Aorta (tissue), 5 donors: ENCODE measurements around the gene EEIG2. TPM values are rescaled to one million over a fixed set of nuclear protein-coding genes. Genes with fewer than 3 reads are reported as not detected.

Experiments used
- ATAC-seq: fragments of 200-7000 bp; cut with Tn5 transposase; one replicate; pipeline ENCODE4 v1.9.1; 2022; ENCODE audit warnings: moderate library complexity; ENCODE audit not compliant: low FRiP score
- DNase-seq, 2 donors: peaks; one replicate each; pipeline ENCODE4 v3.0.0-alpha.2; 2020
- H3K27ac ChIP-seq, 2 donors: one replicate each; pipeline ENCODE4 v1.5.1; 2013; ENCODE audit warnings: low read length in 2 of 2, mild to moderate bottlenecking in 2 of 2, moderate library complexity in 2 of 2, control low read depth in 1 of 2, inconsistent platforms in 1 of 2, low read depth in 1 of 2
- H3K27me3 ChIP-seq, 2 donors: one replicate each; pipeline ENCODE4 v1.6.1; 2013; ENCODE audit warnings: control low read depth in 1 of 2, low read length in 1 of 2, mild to moderate bottlenecking in 1 of 2, moderate library complexity in 1 of 2; ENCODE audit not compliant: insufficient read depth in 2 of 2, control insufficient read depth in 1 of 2
- H3K36me3 ChIP-seq, 2 donors: one replicate each; pipeline ENCODE4 v1.6.1; 2013; ENCODE audit warnings: control low read depth in 1 of 2, low read length in 1 of 2, mild to moderate bottlenecking in 1 of 2; ENCODE audit not compliant: insufficient read depth in 2 of 2, control insufficient read depth in 1 of 2
- H3K4me1 ChIP-seq, 2 donors: one replicate each; pipeline ENCODE4 v1.6.1; 2013; ENCODE audit warnings: low read length in 2 of 2, control low read depth in 1 of 2, mild to moderate bottlenecking in 1 of 2, moderate library complexity in 1 of 2; ENCODE audit not compliant: insufficient read depth in 2 of 2, control insufficient read depth in 1 of 2
- H3K4me3 ChIP-seq, 2 donors: one replicate each; pipeline ENCODE4 v1.5.1; 2013; ENCODE audit warnings: low read length in 2 of 2, control low read depth in 1 of 2, mild to moderate bottlenecking in 1 of 2
- H3K9me3 ChIP-seq: one replicate; pipeline ENCODE4 v1.6.1; 2013; ENCODE audit warnings: mild to moderate bottlenecking, low read length; ENCODE audit not compliant: control insufficient read depth
- WGBS, 2 donors: extraction: QIAGEN DNeasy Blood & Tissue Kit; methylation state at CpG; one replicate each; pipeline ENCODE4 v1.1.7; 2013; 5-methylcytosine and 5-hydroxymethylcytosine counted together
- intact Hi-C, 2 donors: fragments of 100-400 bp; cut with DNase I; formaldehyde crosslinking; loops; one replicate each; pipeline versions ENCODE4 v1.14.2 to v1.15.0; 2022
- polyA plus RNA-seq, 2 donors: library from polyadenylated mRNA; stranded (reverse); fragments of 200-250 nt; gene quantifications; one replicate each; pipeline ENCODE4 v1.2.3, GENCODE V29; 2013
- total RNA-seq, 2 donors: library from RNA; stranded (reverse); fragmentation: NEBNext Ultra II Directional; extraction: Animal tissue kit (Norgen Biotek cat#: 25700); gene quantifications; one replicate each; pipeline ENCODE4 v1.2.1, GENCODE V29; 2021
- donor health status: healthy with polysubstance abuse.
- donor health status: Bipolar disorder and iron deficiency.
- donor health status: DM: no; HTN: no; CAD: no.
- donor health status: DM: no; HTN: no; CAD: no.
- donor health status: DM: yes; HTN: yes; CAD: no.

Gene EEIG2
- total and polyA plus RNA-seq, 4 donors, result 7.6 to 34.9 (median 12.3) TPM

GRCh38 chr1:108584428-108584856, 24.5 kb downstream of the EEIG2 start:
- Histone ChIP-seq H3K27me3 (no peaks in the 10 kb centered on the region), H3K4me1 (peaks cover 0 to 6% of the 10 kb centered on the region in 2 donors), H3K27ac (no peak overlapping the region), H3K36me3 (no peaks in the 10 kb centered on the region), H3K9me3 (no peaks in the 10 kb centered on the region), H3K4me3 (no peak overlapping the region)
- 27 to 34% methylated on average over 5 of the region's 5 CpGs for WGBS, 2 donors
- ATAC-seq (no peak), DNase-seq (no peak)
- intact Hi-C loops, result no loop called here

GRCh38 chr1:108585313-108585712, 25.4 kb downstream of the EEIG2 start:
- Histone ChIP-seq H3K27me3 (no peaks in the 10 kb centered on the region), H3K27ac (no peak overlapping the region)
- 37 to 45% methylated on average over 1 of the region's 1 CpG for WGBS, 2 donors

GRCh38 chr1:108590441-108590840, 30.5 kb downstream of the EEIG2 start:
- Histone ChIP-seq H3K4me1 (peaks cover 0 to 9% of the 10 kb centered on the region in 2 donors), H3K36me3 (no peaks in the 10 kb centered on the region), H3K4me3 (no peak overlapping the region), H3K27me3 (no peaks in the 10 kb centered on the region), H3K27ac (peak overlapping the region in 1 of 2 donors; percentile 88), H3K9me3 (no peaks in the 10 kb centered on the region)
- 1% methylated on average over 2 of the region's 2 CpGs for whole genome bisulfite sequencing, 2 donors
- intact Hi-C loops, result loop anchor here in 1 of 2 donors (2.0 to 5.0 kb wide), 2 partner anchors 24 to 33 kb away; no protein-coding TSS in a partner anchor
- ATAC-seq, result peak; percentile 49
- peak in 1 of 2 donors; percentile 62 for DNase-seq

More at GRCh38 chr1:108585313-108585712, 25.4 kb downstream of the EEIG2 start:
- H3K4me1 ChIP-seq, result peaks cover 0 to 6% of the 10 kb centered on the region in 2 donors
- no peaks in the 10 kb centered on the region for H3K9me3 ChIP-seq
- ATAC-seq, result no peak
- intact Hi-C loops, result no loop called here
- H3K4me3 ChIP-seq, result no peak overlapping the region
- H3K36me3 ChIP-seq, result no peaks in the 10 kb centered on the region
- DNase-seq, result no peak

- Histone ChIP-seq H3K27me3 (no peaks in the 10 kb centered on the region), H3K9me3 (no peaks in the 10 kb centered on the region), H3K4me3 (no peak overlapping the region), H3K4me1 (peaks cover 0 to 9% of the 10 kb centered on the region in 2 donors), H3K27ac (no peak overlapping the region), H3K36me3 (no peaks in the 10 kb centered on the region)
- WGBS, 2 donors, result 0 to 4% methylated on average over 3 of the region's 3 CpGs
- intact Hi-C loops, result loop anchor here in 1 of 2 donors (2.0 to 5.0 kb wide), 2 partner anchors 24 to 34 kb away; no protein-coding TSS in a partner anchor
- DNase-seq (no peak), ATAC-seq (peak; percentile 89)
Measured at GRCh38 chr1:108590957-108591356, 31.1 kb downstream of the EEIG2 start.

GRCh38 chr1:108591466-108591865, 31.6 kb downstream of the EEIG2 start:
- intact Hi-C loops, result loop anchor here in 1 of 2 donors (2.0 to 5.0 kb wide), 2 partner anchors 25 to 34 kb away; no protein-coding TSS in a partner anchor
- Histone ChIP-seq H3K4me3 (no peak overlapping the region), H3K9me3 (no peaks in the 10 kb centered on the region), H3K27me3 (no peaks in the 10 kb centered on the region), H3K27ac (peak overlapping the region; percentile 52 to 86), H3K36me3 (no peaks in the 10 kb centered on the region), H3K4me1 (peaks cover 0 to 8% of the 10 kb centered on the region in 2 donors)
- ATAC-seq (peak; percentile 65), DNase-seq (no peak)
- WGBS, 2 donors, result 66% methylated on average over 4 of the region's 4 CpGs

GRCh38 chr1:108592030-108592759, 32.3 kb downstream of the EEIG2 start:
- H3K4me1 ChIP-seq, result peaks cover 0 to 6% of the 10 kb centered on the region in 2 donors
- no peak for ATAC-seq
- intact Hi-C loops, result loop anchor here in 1 of 2 donors (5.0 kb wide), 1 partner anchor 35 kb away; no protein-coding TSS in a partner anchor
- H3K4me3 ChIP-seq, result no peak overlapping the region
- no peaks in the 10 kb centered on the region for H3K27me3 ChIP-seq
- 91 to 92% methylated on average over 5 of the region's 5 CpGs for WGBS, 2 donors
- peak overlapping the region; percentile 26 to 52 for H3K27ac ChIP-seq
- H3K36me3 ChIP-seq, result no peaks in the 10 kb centered on the region
- H3K9me3 ChIP-seq, result no peaks in the 10 kb centered on the region
- no peak for DNase-seq

- H3K27me3 ChIP-seq, result no peaks in the 10 kb centered on the region
- H3K27ac ChIP-seq, result no peak overlapping the region
- no peak for DNase-seq
- H3K4me3 ChIP-seq, result no peak overlapping the region
- no peaks in the 10 kb centered on the region for H3K36me3 ChIP-seq
- H3K9me3 ChIP-seq, result no peaks in the 10 kb centered on the region
- no peak for ATAC-seq
- intact Hi-C loops, result loop anchor here in 1 of 2 donors (5.0 kb wide), 1 partner anchor 36 kb away; no protein-coding TSS in a partner anchor
- peaks cover 0 to 6% of the 10 kb centered on the region in 2 donors for H3K4me1 ChIP-seq
- 75 to 76% methylated on average over 2 of the region's 2 CpGs for WGBS, 2 donors
Measured at GRCh38 chr1:108593448-108593847, 33.5 kb downstream of the EEIG2 start.

- peaks cover 0 to 4% of the 10 kb centered on the region in 2 donors for H3K4me1 ChIP-seq
- no peaks in the 10 kb centered on the region for H3K9me3 ChIP-seq
- 5 to 8% methylated on average over 2 of the region's 2 CpGs for WGBS, 2 donors
- peak overlapping the region in 1 of 2 donors; percentile 28 for H3K27ac ChIP-seq
- no peak for DNase-seq
- no peaks in the 10 kb centered on the region for H3K27me3 ChIP-seq
- no peak overlapping the region for H3K4me3 ChIP-seq
- H3K36me3 ChIP-seq, result no peaks in the 10 kb centered on the region
- no peak for ATAC-seq
- intact Hi-C loops, result no loop called here
Measured at GRCh38 chr1:108595507-108595906, 35.6 kb downstream of the EEIG2 start.

GRCh38 chr1:108597041-108597440, 37.1 kb downstream of the EEIG2 start:
- ATAC-seq (no peak), DNase-seq (no peak)
- no peak overlapping the region for H3K4me3 ChIP-seq
- no peaks in the 10 kb centered on the region for H3K36me3 ChIP-seq
- no peak overlapping the region for H3K27ac ChIP-seq
- no peaks in the 10 kb centered on the region for H3K9me3 ChIP-seq
- intact Hi-C loops, result no loop called here
- H3K27me3 ChIP-seq, result no peaks in the 10 kb centered on the region
- peaks cover 0 to 2% of the 10 kb centered on the region in 2 donors for H3K4me1 ChIP-seq
